Measurements from ENCODE around the gene ASB9.
"Not testable (repeated sequence)": the region's sequence is repeated elsewhere in the genome, so short reads cannot be mapped to it uniquely, and the experiment has no call there.

DNA sequence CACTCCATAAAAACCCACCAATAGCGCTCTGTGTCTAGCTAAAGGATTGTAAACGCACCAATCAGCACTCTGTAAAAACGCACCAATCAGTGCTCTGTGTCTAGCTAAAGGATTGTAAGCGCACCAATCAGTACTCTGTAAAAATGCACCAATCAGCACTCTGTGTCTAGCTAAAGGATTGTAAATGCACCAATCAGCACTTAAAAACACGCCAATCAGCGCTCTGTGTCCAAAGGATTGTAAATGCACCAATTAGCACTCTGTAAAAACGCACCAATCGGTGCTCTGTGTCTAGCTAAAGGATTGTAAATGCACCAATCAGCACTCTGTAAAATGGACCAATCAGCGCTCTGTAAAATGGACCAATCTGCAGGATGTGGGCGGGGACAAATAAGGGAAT, 3.4 kb upstream of the ASB9 start:
- TF ChIP-seq, protein P1, sequence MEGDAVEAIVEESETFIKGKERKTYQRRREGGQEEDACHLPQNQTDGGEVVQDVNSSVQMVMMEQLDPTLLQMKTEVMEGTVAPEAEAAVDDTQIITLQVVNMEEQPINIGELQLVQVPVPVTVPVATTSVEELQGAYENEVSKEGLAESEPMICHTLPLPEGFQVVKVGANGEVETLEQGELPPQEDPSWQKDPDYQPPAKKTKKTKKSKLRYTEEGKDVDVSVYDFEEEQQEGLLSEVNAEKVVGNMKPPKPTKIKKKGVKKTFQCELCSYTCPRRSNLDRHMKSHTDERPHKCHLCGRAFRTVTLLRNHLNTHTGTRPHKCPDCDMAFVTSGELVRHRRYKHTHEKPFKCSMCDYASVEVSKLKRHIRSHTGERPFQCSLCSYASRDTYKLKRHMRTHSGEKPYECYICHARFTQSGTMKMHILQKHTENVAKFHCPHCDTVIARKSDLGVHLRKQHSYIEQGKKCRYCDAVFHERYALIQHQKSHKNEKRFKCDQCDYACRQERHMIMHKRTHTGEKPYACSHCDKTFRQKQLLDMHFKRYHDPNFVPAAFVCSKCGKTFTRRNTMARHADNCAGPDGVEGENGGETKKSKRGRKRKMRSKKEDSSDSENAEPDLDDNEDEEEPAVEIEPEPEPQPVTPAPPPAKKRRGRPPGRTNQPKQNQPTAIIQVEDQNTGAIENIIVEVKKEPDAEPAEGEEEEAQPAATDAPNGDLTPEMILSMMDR (IDR thresholded peaks at IDR 0.05): not testable (repeated sequence)
- not testable (repeated sequence) for TF ChIP-seq POLR2A (IDR thresholded peaks at IDR 0.05)
